ENCODE results near the gene MAPK8IP3.

GRCh38 chr16:1787056-1787321 is 81.0 kb downstream of the MAPK8IP3 start:
- TF ChIP-seq CTCF (IDR thresholded peaks at IDR 0.05) (no peak), EZH2 (IDR thresholded peaks at IDR 0.05; ENCODE audit: borderline replicate concordance, insufficient read depth, low read depth, low read length, poor library complexity, severe bottlenecking) (no peak)
